ENCODE measurements around the gene SLC10A2.

The SLC10A2 gene

GRCh38 chr13:103018556-103018955 is 47.7 kb downstream of the SLC10A2 start:
- Mint-ChIP-seq H3K4me3 (no peak overlapping the region), H3K9me3 (peaks cover 6% of the 10 kb centered on the region), H3K36me3 (no peaks in the 10 kb centered on the region), H3K4me1 (no peaks in the 10 kb centered on the region), H3K27ac (no peak overlapping the region)
- DNase-seq (ENCODE audit: low spot score in 2 of 2) (no peak), ATAC-seq (no peak)

GRCh38 chr13:103012646-103013045 is 53.6 kb downstream of the SLC10A2 start:
- Mint-ChIP-seq H3K27ac (no peak overlapping the region), H3K4me3 (no peak overlapping the region), H3K4me1 (no peaks in the 10 kb centered on the region), H3K36me3 (no peaks in the 10 kb centered on the region), H3K9me3 (peaks cover 3% of the 10 kb centered on the region)
- no peak for ATAC-seq
- no peak for DNase-seq (ENCODE audit: low spot score in 2 of 2)

- H3K4me1 Mint-ChIP-seq: no peaks in the 10 kb centered on the region
- H3K4me3 Mint-ChIP-seq: no peak overlapping the region
- no peak for ATAC-seq
Observed at GRCh38 chr13:103009051-103009840, 57.0 kb downstream of the SLC10A2 start.

GRCh38 chr13:103007427-103007762 is 58.8 kb downstream of the SLC10A2 start:
- H3K9me3 Mint-ChIP-seq: no peaks in the 10 kb centered on the region
- H3K36me3 Mint-ChIP-seq: no peaks in the 10 kb centered on the region
- ATAC-seq: no peak
- no peak overlapping the region for H3K27ac Mint-ChIP-seq
- no peak overlapping the region for H3K4me3 Mint-ChIP-seq
- H3K4me1 Mint-ChIP-seq: no peaks in the 10 kb centered on the region
- DNase-seq (ENCODE audit: low spot score in 2 of 2): no peak

More at GRCh38 chr13:103009051-103009840, 57.0 kb downstream of the SLC10A2 start:
- Mint-ChIP-seq H3K9me3 (no peaks in the 10 kb centered on the region), H3K36me3 (no peaks in the 10 kb centered on the region), H3K27ac (no peak overlapping the region)
- DNase-seq (ENCODE audit: low spot score in 2 of 2): no peak

GRCh38 chr13:103006641-103007426 is 59.4 kb downstream of the SLC10A2 start:
- Mint-ChIP-seq H3K4me3 (no peak overlapping the region), H3K27ac (no peak overlapping the region), H3K4me1 (no peaks in the 10 kb centered on the region), H3K36me3 (no peaks in the 10 kb centered on the region), H3K9me3 (no peaks in the 10 kb centered on the region)
- ATAC-seq: no peak
- no peak for DNase-seq (ENCODE audit: low spot score in 2 of 2)

- Mint-ChIP-seq H3K36me3 (no peaks in the 10 kb centered on the region), H3K4me3 (no peak overlapping the region), H3K4me1 (no peaks in the 10 kb centered on the region), H3K27ac (no peak overlapping the region), H3K9me3 (no peaks in the 10 kb centered on the region)
- DNase-seq (ENCODE audit: low spot score in 2 of 2) (no peak), ATAC-seq (no peak)
Observed at GRCh38 chr13:103004661-103005345, 61.4 kb downstream of the SLC10A2 start.

GRCh38 chr13:103003631-103004030 is 62.6 kb downstream of the SLC10A2 start:
- no peaks in the 10 kb centered on the region for H3K4me1 Mint-ChIP-seq
- no peaks in the 10 kb centered on the region for H3K9me3 Mint-ChIP-seq

GRCh38 chr13:103002279-103002678 is 63.9 kb downstream of the SLC10A2 start:
- no peaks in the 10 kb centered on the region for H3K36me3 Mint-ChIP-seq
- H3K27ac Mint-ChIP-seq: no peak overlapping the region
- ATAC-seq: no peak
- no peak overlapping the region for H3K4me3 Mint-ChIP-seq
- no peaks in the 10 kb centered on the region for H3K9me3 Mint-ChIP-seq
- H3K4me1 Mint-ChIP-seq: no peaks in the 10 kb centered on the region
- DNase-seq (ENCODE audit: low spot score in 2 of 2): no peak

More at GRCh38 chr13:103003631-103004030, 62.6 kb downstream of the SLC10A2 start:
- Mint-ChIP-seq H3K27ac (no peak overlapping the region), H3K36me3 (no peaks in the 10 kb centered on the region), H3K4me3 (no peak overlapping the region)
- DNase-seq (ENCODE audit: low spot score in 2 of 2) (no peak), ATAC-seq (no peak)

- Mint-ChIP-seq H3K36me3 (no peaks in the 10 kb centered on the region), H3K4me1 (no peaks in the 10 kb centered on the region), H3K9me3 (no peaks in the 10 kb centered on the region), H3K27ac (no peak overlapping the region), H3K4me3 (no peak overlapping the region)
- no peak for DNase-seq (ENCODE audit: low spot score in 2 of 2)
- no peak for ATAC-seq
Observed at GRCh38 chr13:103000157-103000556, 66.1 kb downstream of the SLC10A2 start.

GRCh38 chr13:102999499-102999898 is 66.7 kb downstream of the SLC10A2 start:
- no peaks in the 10 kb centered on the region for H3K36me3 Mint-ChIP-seq
- no peak for ATAC-seq
- H3K4me1 Mint-ChIP-seq: no peaks in the 10 kb centered on the region
- no peak overlapping the region for H3K27ac Mint-ChIP-seq
- H3K4me3 Mint-ChIP-seq: no peak overlapping the region
- DNase-seq (ENCODE audit: low spot score in 2 of 2): no peak
- H3K9me3 Mint-ChIP-seq: no peaks in the 10 kb centered on the region
